ENCODE results near the gene MFAP1.
A peak's percentile ranks its signal among the peaks of the same experiment; 100 is the strongest.
"Not testable (repeated sequence)": the region's sequence is repeated elsewhere in the genome, so short reads cannot be mapped to it uniquely, and the experiment has no call there.

MFAP1 gene

GRCh38 chr15:43821505-43821904, 3.0 kb downstream of the MFAP1 start:
- no peak for DNase-seq

GRCh38 chr15:43815064-43815463, 9.4 kb downstream of the MFAP1 start:
- DNase-seq: not testable (repeated sequence)

GRCh38 chr15:43808960-43809678, 15.4 kb downstream of the MFAP1 start:
- DNase-seq: no peak

GRCh38 chr15:43808435-43808950, 16.0 kb downstream of the MFAP1 start:
- DNase-seq: no peak

- DNase-seq: not testable (repeated sequence)
Measured at GRCh38 chr15:43802676-43803075, 21.8 kb downstream of the MFAP1 start.

- DNase-seq: peak; percentile 89
Measured at GRCh38 chr15:43800286-43801141, 24.0 kb downstream of the MFAP1 start, which contains the start of gene HYPK. TSS of gene HYPK (plus strand) at chr15:43800599. CDS start at chr15:43800623, 24 bp downstream.

GRCh38 chr15:43799945-43800285, 24.6 kb downstream of the MFAP1 start, which contains the start of gene SERINC4:
TSS of gene SERINC4 (minus strand) at chr15:43800220. CDS start at chr15:43799986, 234 bp downstream.
- no peak for DNase-seq

GRCh38 chr15:43799209-43799944, 25.1 kb downstream of the MFAP1 start:
- no peak for DNase-seq

- no peak for DNase-seq
Measured at GRCh38 chr15:43796566-43796965, 27.9 kb downstream of the MFAP1 start.

- no peak for DNase-seq
Measured at GRCh38 chr15:43795997-43796396, 28.5 kb downstream of the MFAP1 start.

GRCh38 chr15:43795197-43795596, 29.3 kb downstream of the MFAP1 start:
- DNase-seq: no peak

- DNase-seq: peak; percentile 61
Measured at GRCh38 chr15:43794269-43795037, 30.0 kb downstream of the MFAP1 start.

- no peak for DNase-seq
Measured at GRCh38 chr15:43793647-43794046, 30.8 kb downstream of the MFAP1 start.

- DNase-seq: peak; percentile 41
Measured at GRCh38 chr15:43792761-43793476, 31.6 kb downstream of the MFAP1 start.

- peak; percentile 100 for DNase-seq
Measured at GRCh38 chr15:43791993-43792760, 32.3 kb downstream of the MFAP1 start, which contains the start of gene SERF2. TSS of gene SERF2 (plus strand) at chr15:43792320. CDS start at chr15:43792377, 57 bp downstream.

- DNase-seq: no peak
Measured at GRCh38 chr15:43789409-43789808, 35.1 kb downstream of the MFAP1 start.

- DNase-seq: no peak
Measured at GRCh38 chr15:43779016-43779415, 45.5 kb downstream of the MFAP1 start.

- peak; percentile 70 for DNase-seq
Measured at GRCh38 chr15:43777267-43777914, 47.1 kb downstream of the MFAP1 start.

- peak; percentile 66 for DNase-seq
Measured at GRCh38 chr15:43776718-43777266, 47.7 kb downstream of the MFAP1 start, which contains the start of gene ELL3. TSS of gene ELL3 (minus strand) at chr15:43776966. CDS start at chr15:43776901, 65 bp downstream.

Measured in fibroblast of skin of scalp (primary cell).